CD14-positive monocyte (primary cell): ENCODE measurements around the gene TGM4. TPM values are rescaled to one million over a fixed set of nuclear protein-coding genes. Genes with fewer than 3 reads are reported as not detected.

Experiments
- DNase-seq, 3 donors: peaks; one replicate each; pipeline ENCODE4 v3.0.0-alpha.2; 2011 to 2022
- H2AFZ ChIP-seq: 2 replicates; pipeline ENCODE4 v1.6.0; 2012; ENCODE audit warnings: mild to moderate bottlenecking, low read depth, low read length, inconsistent platforms; ENCODE audit not compliant: insufficient read depth, poor library complexity, severe bottlenecking
- H3K27ac ChIP-seq, 2 donors: 1 replicate in 1 of 2; 2 replicates in 1 of 2; pipeline ENCODE4 v1.5.1; 2012 to 2013; ENCODE audit warnings: low read length in 2 of 2, control low read depth in 1 of 2, inconsistent platforms in 1 of 2, low read depth in 1 of 2, mild to moderate bottlenecking in 1 of 2
- H3K27me3 ChIP-seq, 2 donors: one replicate each; pipeline versions ENCODE4 v1.6.0 to v1.6.1; 2011 to 2013; ENCODE audit warnings: low read length in 2 of 2; ENCODE audit not compliant: control insufficient read depth in 2 of 2, insufficient read depth in 2 of 2
- H3K36me3 ChIP-seq, 2 donors: replicated peaks in 1 of 2; 1 replicate in 1 of 2; 2 replicates in 1 of 2; pipeline versions ENCODE4 v1.5.1 to v1.6.1; 2012 to 2013; ENCODE audit warnings: low read length in 2 of 2, control low read depth in 1 of 2, inconsistent platforms in 1 of 2, mild to moderate bottlenecking in 1 of 2; ENCODE audit not compliant: insufficient read depth in 2 of 2, control insufficient read depth in 1 of 2
- H3K4me1 ChIP-seq, 2 donors: 1 replicate in 1 of 2; 2 replicates in 1 of 2; pipeline versions ENCODE4 v1.5.1 to v1.6.1; 2012 to 2013; ENCODE audit warnings: low read length in 2 of 2, control low read depth in 1 of 2, inconsistent platforms in 1 of 2, mild to moderate bottlenecking in 1 of 2, moderate library complexity in 1 of 2; ENCODE audit not compliant: insufficient read depth in 2 of 2, control insufficient read depth in 1 of 2
- H3K4me2 ChIP-seq: replicated peaks from 2 replicates; pipeline ENCODE3; 2012; ENCODE audit warnings: low read length, moderate library complexity, mild to moderate bottlenecking; ENCODE audit not compliant: poor library complexity, severe bottlenecking; ENCODE audit errors: extremely low read depth
- H3K4me3 ChIP-seq, 3 experiments: fragments of 200-600 bp in 1 of 3; sonication (generic) in 1 of 3; replicated peaks in 1 of 3; 1 replicate in 2 of 3; 2 replicates in 1 of 3; pipeline ENCODE4 v1.5.1; 2011 to 2013; ENCODE audit warnings: low read length in 3 of 3, mild to moderate bottlenecking in 3 of 3, control low read depth in 2 of 3, low read depth in 2 of 3, inconsistent platforms in 1 of 3, moderate library complexity in 1 of 3
- H3K79me2 ChIP-seq: 2 replicates; pipeline ENCODE4 v1.6.0; 2012; ENCODE audit warnings: mild to moderate bottlenecking, control low read depth, inconsistent platforms, low read length, moderate library complexity; ENCODE audit not compliant: insufficient read depth
- H3K9ac ChIP-seq: 2 replicates; pipeline ENCODE4 v1.6.0; 2017; ENCODE audit warnings: low read length, mild to moderate bottlenecking; ENCODE audit not compliant: insufficient read depth, poor library complexity, severe bottlenecking
- H3K9me3 ChIP-seq, 2 donors: replicated peaks in 1 of 2; 1 replicate in 1 of 2; 2 replicates in 1 of 2; pipeline versions ENCODE4 v1.5.1 to v1.6.1; 2012 to 2013; ENCODE audit warnings: low read length in 2 of 2, control low read depth in 1 of 2; ENCODE audit not compliant: control insufficient read depth in 1 of 2, insufficient read depth in 1 of 2
- H4K20me1 ChIP-seq: 2 replicates; pipeline ENCODE4 v1.6.0; 2012; ENCODE audit warnings: mild to moderate bottlenecking, low read length, control low read depth, moderate library complexity; ENCODE audit not compliant: insufficient read depth
- H3K27ac Mint-ChIP-seq, 7 donors: one replicate each; pipeline ENCODE4 v1.8.0; 2020; ENCODE audit warnings: mild to moderate bottlenecking in 7 of 7, mixed read lengths in 7 of 7, moderate library complexity in 6 of 7, inconsistent platforms in 2 of 7
- H3K27me3 Mint-ChIP-seq, 3 donors: one replicate each; pipeline ENCODE4 v1.8.0; 2021 to 2022; ENCODE audit warnings: low read depth in 3 of 3, mild to moderate bottlenecking in 3 of 3, mixed read lengths in 3 of 3, moderate library complexity in 3 of 3, inconsistent platforms in 1 of 3
- H3K36me3 Mint-ChIP-seq, 2 donors: one replicate each; pipeline ENCODE4 v1.8.0; 2020; ENCODE audit warnings: mixed read lengths in 2 of 2, inconsistent platforms in 1 of 2, mild to moderate bottlenecking in 1 of 2
- H3K4me1 Mint-ChIP-seq: one replicate; pipeline ENCODE4 v1.8.0; 2020; ENCODE audit warnings: mild to moderate bottlenecking, mixed read lengths
- H3K4me3 Mint-ChIP-seq, 2 donors: one replicate each; pipeline ENCODE4 v1.8.0; 2020; ENCODE audit warnings: mild to moderate bottlenecking in 2 of 2, mixed read lengths in 2 of 2, moderate library complexity in 1 of 2
- H3K9me3 Mint-ChIP-seq, 7 donors: one replicate each; pipeline ENCODE4 v1.8.0; 2020 to 2022; ENCODE audit warnings: mixed read lengths in 7 of 7, mild to moderate bottlenecking in 6 of 7, moderate library complexity in 6 of 7, inconsistent platforms in 2 of 7
- CTCF ChIP-seq: fragments of 200-600 bp; IDR thresholded peaks from one replicate; pipeline ENCODE4 v1.8.0; 2022; ENCODE audit warnings: antibody characterized with exemption, mild to moderate bottlenecking
- WGBS: methylation state at CpG from one replicate; pipeline ENCODE4 v1.1.5; 2013; ENCODE audit warnings: missing lambda C conversion rate; ENCODE audit not compliant: insufficient coverage; 5-methylcytosine and 5-hydroxymethylcytosine counted together
- intact Hi-C, 2 donors: fragments of 100-400 bp; cut with micrococcal nuclease; formaldehyde crosslinking; loops; one replicate each; pipeline versions ENCODE4 v1.15.0 to v1.15.1; 2023
- polyA plus RNA-seq, 3 donors: library from polyadenylated mRNA; depleted of rRNA in 1 of 3; unstranded in 2 of 3; stranded (reverse) in 1 of 3; fragments of 300-500 nt in 2 of 3; fragments of >200 nt in 1 of 3; fragmentation: Illumina TruSeq in 2 of 3; gene quantifications; 1 replicate in 2 of 3; 2 replicates in 1 of 3; pipeline ENCODE4 v1.2.3, GENCODE V29; 2012 to 2021

TGM4 gene
- polyA plus RNA-seq, 3 donors, result 0.04 TPM; not detected in 2

- Mint-ChIP-seq H3K36me3 (peaks cover 53 to 57% of the 10 kb centered on the region in 2 donors), H3K27ac (no peak overlapping the region), H3K4me1 (peaks cover 18% of the 10 kb centered on the region), H3K27me3 (no peaks in the 10 kb centered on the region), H3K4me3 (no peak overlapping the region), H3K9me3 (no peaks in the 10 kb centered on the region)
- no peak overlapping the region for H3K27ac ChIP-seq
- intact Hi-C loops, result no loop called here
- H2AFZ ChIP-seq, result no peak overlapping the region
- H3K9ac ChIP-seq, result no peak overlapping the region
- WGBS, result 100% methylated on average over 1 of the region's 2 CpGs
- no peaks in the 10 kb centered on the region for H3K9me3 ChIP-seq
- H3K4me3 ChIP-seq, result no peak overlapping the region
- H3K4me2 ChIP-seq, result no peak overlapping the region
- no peaks in the 10 kb centered on the region for H3K27me3 ChIP-seq
- peaks cover 8 to 65% of the 10 kb centered on the region in 2 donors for H3K36me3 ChIP-seq
- H3K79me2 ChIP-seq, result peaks cover 78% of the 10 kb centered on the region
- peaks cover 15 to 18% of the 10 kb centered on the region in 2 donors for H3K4me1 ChIP-seq
- TF ChIP-seq CTCF, result no peak
- H4K20me1 ChIP-seq, result peaks cover 48% of the 10 kb centered on the region
- DNase-seq, result no peak
These were observed 75.9 kb downstream of the TGM4 start for GRCh38 chr3:44950275-44950734.

- H3K4me2 ChIP-seq, result no peak overlapping the region
- Mint-ChIP-seq H3K4me3 (no peak overlapping the region), H3K4me1 (peaks cover 35% of the 10 kb centered on the region), H3K9me3 (no peaks in the 10 kb centered on the region), H3K27ac (peak overlapping the region in 1 of 7 donors; percentile 27), H3K36me3 (peaks cover 47 to 53% of the 10 kb centered on the region in 2 donors), H3K27me3 (no peaks in the 10 kb centered on the region)
- no peak overlapping the region for H3K27ac ChIP-seq
- 100% methylated on average over 2 of the region's 3 CpGs for WGBS
- H2AFZ ChIP-seq, result no peak overlapping the region
- H3K4me1 ChIP-seq, result peaks cover 29 to 33% of the 10 kb centered on the region in 2 donors
- intact Hi-C loops, result no loop called here
- TF ChIP-seq CTCF, result no peak
- H4K20me1 ChIP-seq, result peaks cover 58% of the 10 kb centered on the region
- no peak overlapping the region for H3K4me3 ChIP-seq
- peaks cover 12 to 53% of the 10 kb centered on the region in 2 donors for H3K36me3 ChIP-seq
- peaks cover 85% of the 10 kb centered on the region for H3K79me2 ChIP-seq
- no peak overlapping the region for H3K9ac ChIP-seq
- no peak for DNase-seq
- no peaks in the 10 kb centered on the region for H3K9me3 ChIP-seq
- H3K27me3 ChIP-seq, result no peaks in the 10 kb centered on the region
These were observed 78.3 kb downstream of the TGM4 start for GRCh38 chr3:44952689-44953088.
